NOMO-1 treated with DMSO at 0.1 percent for 48 hours (cell line): ENCODE measurements around the gene TSPAN18.
A peak's percentile ranks its signal among the peaks of the same experiment; 100 is the strongest.

Experiments
- DNase-seq: peaks from one replicate; lab custom pipeline; 2025; ENCODE audit not compliant: unreplicated experiment; lab: John Stamatoyannopoulos, UW

The TSPAN18 gene

GRCh38 chr11:44861849-44862557 lies 135.2 kb downstream of the TSPAN18 start:
- DNase-seq = peak; percentile 96

DNA sequence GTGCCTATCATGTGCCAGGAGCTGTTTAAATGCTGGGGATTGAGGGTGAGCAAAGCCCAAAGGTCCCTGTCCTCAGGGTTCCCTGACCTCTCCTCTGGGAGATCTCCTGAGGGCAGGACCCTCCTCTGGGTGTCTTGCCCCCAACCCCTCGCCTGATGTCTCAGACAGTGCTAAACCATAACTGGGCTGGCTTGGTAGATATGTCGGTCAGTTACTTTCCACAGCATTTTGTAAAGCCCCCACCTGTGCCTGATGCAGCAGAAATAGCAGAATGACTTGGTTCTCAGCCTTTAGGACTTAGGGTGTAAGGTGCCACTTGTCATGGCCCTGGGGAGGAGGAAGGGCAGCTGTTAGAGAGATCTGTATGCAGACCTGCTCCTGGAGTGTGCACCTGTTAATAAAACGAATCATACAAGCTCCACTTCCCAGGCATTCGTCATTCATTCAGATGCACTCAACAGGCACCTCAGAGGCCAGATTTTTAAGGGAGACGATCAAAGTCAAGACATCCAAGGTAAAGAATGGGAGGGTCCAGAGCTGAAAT lies 135.9 kb downstream of the TSPAN18 start:
- no peak for DNase-seq

GRCh38 chr11:44863231-44863630 lies 136.5 kb downstream of the TSPAN18 start:
- DNase-seq = no peak

GRCh38 chr11:44865866-44866272 lies 139.1 kb downstream of the TSPAN18 start:
- no peak for DNase-seq

DNA sequence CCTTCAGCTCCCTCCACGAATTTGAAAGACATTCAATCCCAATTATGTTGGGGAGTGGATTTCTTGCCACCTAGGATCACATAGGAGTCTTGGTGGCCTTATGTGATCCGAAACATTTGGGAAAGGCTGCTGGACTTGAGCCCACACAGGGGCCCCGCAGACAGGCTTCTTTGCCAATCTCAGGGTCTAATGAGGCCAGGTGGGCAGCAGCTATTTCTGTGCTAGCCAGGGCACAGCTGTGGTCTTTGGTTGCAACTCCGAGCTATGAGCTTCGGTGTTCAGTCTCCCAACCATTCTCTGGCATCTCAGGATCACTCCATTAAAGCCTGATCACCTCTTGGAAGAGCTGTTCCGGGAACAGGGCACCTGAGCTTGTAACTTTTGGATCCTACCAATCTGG lies 139.5 kb downstream of the TSPAN18 start:
- no peak for DNase-seq

GRCh38 chr11:44868021-44868420 lies 141.3 kb downstream of the TSPAN18 start:
- no peak for DNase-seq

- DNase-seq = no peak
Measured at GRCh38 chr11:44868455-44869421, 142.0 kb downstream of the TSPAN18 start.

DNA sequence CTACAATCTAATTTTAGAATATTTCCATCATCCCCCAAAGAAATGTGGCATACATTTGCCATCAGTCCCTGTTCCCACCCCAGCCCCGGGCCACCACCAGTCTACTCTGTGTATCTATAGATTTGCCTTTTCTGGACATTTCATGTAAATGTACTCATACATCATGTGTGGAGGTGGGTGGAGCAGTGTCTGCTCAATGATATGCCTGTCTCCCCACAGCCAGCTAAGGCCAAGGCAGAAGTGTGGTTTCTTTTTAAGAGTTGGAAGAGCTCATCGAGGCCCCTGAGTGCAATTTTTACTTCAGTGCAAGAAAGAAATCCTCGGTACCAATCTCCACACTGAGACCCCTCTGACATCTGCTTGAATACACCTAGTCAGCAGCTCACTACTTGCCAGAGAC lies 143.4 kb downstream of the TSPAN18 start:
- DNase-seq = no peak

- DNase-seq = no peak
Measured at GRCh38 chr11:44870615-44871176, 143.9 kb downstream of the TSPAN18 start.

DNA sequence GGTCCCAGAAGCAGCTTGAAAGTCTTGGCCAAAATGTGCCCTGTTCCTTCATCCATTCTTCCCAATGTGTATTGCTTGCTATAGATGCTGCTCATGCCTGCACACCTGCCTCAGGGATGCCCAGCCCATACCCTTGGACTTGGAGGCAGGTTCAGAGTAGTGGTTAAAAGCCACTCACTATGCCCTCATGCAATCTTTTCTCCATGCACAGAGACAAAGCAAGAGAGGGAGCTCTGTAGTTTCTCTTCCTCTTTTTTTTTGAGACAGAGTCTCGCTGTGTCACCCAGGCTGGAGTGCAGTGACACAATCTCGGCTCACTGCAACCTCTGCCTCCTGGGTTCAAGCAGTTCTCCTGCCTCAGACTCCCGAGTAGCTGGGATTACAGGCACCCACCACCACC lies 144.9 kb downstream of the TSPAN18 start:
- DNase-seq = peak; percentile 81

DNA sequence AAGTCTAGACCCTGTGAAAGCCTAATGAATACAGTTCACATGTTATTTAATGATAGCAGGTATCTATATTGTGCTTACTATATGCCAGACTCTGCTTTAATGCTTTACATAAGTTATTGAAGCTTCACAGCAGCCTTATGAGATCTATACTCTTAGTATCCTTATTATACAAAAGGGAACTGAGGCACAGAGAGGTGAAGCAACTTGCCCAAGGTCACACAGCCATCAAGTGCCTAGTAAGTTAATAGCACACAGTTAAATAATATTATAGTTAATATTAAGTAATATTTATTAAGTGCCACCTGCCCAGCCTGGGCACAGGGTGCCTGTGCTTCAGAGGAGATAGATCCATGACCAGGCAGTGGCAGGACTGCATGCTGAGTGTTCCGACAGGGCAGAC lies 145.8 kb downstream of the TSPAN18 start:
- no peak for DNase-seq

- DNase-seq = no peak
Measured at GRCh38 chr11:44873537-44873936, 146.8 kb downstream of the TSPAN18 start.

DNA sequence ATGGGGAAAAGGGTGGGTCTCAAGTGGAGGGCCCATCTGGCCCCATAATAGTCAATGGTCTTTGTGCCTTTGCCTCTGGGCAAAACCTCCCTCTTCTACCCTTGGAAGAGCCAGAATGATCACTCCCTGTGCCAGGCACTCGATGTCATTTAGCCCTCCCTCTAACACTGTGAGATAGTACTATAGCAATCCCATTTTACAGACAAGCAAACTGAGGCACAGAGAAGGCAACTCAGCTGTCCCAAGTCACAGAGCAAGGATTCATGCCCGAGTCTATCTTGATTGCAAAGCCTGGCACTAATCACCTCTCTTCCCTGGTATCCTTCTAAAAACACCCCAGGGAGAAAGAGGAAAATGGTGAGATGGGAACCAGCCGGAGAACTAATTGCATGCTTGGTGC lies 147.5 kb downstream of the TSPAN18 start:
- no peak for DNase-seq

- no peak for DNase-seq
Measured at GRCh38 chr11:44875037-44875436, 148.3 kb downstream of the TSPAN18 start.

GRCh38 chr11:44876194-44876723 lies 149.5 kb downstream of the TSPAN18 start:
- no peak for DNase-seq

GRCh38 chr11:44876906-44877305 lies 150.1 kb downstream of the TSPAN18 start:
- DNase-seq = no peak

DNA sequence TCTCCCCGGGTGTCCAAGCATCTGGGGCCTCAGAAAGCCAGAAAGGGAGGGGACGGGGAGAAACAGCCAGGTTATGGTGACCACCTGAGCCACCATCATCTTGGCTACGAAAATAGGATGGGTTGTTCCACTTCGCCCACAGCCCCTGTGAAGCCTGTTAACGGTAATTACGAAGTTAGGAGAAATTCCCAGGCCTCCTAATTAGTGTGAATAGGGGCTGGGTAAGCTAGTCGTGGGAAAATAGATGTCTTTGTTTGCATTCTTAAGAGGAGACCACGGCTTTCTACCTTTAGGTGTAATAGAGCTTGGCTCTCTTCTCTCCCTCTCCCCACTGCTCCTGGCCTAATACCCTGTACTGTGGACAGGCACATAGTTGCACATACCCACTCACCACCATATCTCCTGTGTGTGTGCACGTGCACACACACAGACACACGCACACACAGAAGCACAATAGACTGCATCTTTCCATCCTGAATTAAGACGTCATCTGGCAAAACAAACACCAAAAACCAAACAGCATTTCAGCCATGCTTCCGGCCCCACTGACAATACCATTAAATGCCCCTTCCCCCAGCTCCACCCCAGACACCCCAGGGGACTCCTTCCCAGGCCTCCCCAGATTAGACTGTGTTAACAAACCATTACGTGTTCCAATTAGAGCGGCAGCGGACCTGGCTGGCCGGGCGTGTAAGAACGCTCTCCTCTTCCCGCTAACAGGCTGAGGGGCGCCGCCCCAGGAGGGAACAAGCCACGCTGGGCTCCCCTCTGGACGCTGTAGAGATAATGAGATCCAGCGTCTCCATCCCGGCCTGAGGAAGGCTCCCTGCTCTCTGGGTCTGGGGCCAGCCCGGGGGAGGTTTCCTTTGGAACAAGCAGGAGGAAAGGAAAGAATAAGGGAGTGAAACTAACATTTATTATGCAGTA lies 151.1 kb downstream of the TSPAN18 start:
- no peak for DNase-seq

DNA sequence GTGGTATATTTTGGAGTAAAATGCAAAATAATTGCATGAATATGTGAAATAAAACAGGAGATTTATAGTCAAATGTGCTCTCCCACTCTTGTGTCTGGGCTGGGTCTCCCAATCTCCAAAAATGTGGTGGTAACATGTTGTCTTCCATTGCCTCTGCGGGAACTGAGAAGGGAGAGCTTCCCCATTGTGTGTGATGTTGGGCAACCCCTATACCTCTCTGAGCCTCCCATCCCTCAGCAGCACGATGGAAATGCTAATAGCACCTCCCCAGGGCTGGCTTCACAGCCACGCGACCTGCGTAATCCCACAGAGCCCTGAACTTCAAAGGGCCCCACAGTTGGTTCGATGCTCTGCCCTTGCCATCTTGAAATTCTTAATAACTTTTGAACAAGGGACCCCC lies 151.9 kb downstream of the TSPAN18 start:
- DNase-seq = peak; percentile 7

DNA sequence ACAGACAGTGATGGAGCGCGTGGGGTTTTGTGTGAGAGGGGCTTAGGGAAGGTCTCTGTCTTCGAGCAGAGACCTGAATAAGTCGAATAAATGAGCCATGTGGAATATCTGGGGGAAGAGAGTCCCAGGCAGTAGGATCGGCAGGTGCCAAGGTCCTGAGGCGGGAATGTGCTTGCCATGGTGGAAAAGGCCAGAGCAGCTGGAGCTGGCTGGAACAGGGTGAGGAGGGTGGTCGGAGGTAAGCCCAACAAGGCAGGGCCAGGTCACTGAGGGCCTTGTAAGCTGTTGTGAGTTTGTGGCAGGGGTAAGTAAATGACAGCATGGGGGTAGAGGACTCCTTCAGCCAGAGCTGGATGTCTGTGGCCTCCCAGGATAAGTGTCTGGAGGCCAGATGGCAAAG lies 152.7 kb downstream of the TSPAN18 start:
- no peak for DNase-seq

DNA sequence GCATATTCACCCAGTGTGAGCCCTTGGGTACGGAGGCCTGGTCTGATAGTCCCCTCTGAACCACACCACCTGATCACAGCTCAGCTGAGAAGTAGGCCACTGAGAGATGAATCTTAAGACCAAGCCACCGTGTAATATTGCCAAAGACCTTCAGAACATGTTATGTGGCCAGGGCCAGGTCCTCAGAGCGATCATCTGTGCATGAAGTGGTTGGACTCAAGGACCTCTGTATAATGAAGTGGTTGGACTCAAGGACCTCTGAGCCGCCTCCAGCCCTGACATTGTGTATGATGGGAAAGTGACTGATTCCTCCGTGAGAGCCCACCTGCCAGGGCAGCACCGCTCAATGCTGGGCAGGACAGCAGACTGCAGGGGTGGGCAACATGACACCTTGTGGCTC lies 153.7 kb downstream of the TSPAN18 start:
- no peak for DNase-seq
